Body of pancreas (tissue), 4 donors: ENCODE data around the gene MAP3K20. TPM values are rescaled to one million over a fixed set of nuclear protein-coding genes. Genes with fewer than 3 reads are reported as not detected.

Experiments
- ATAC-seq: fragments of 150-250 bp; one replicate; pipeline ENCODE4 v1.9.1; 2016
- DNase-seq, 4 donors: peaks; one replicate each; pipeline ENCODE4 v3.0.0-alpha.2; 2019
- H3K27ac ChIP-seq, 4 donors: fragments of 200-600 bp; sonication (generic); 1 replicate in 3 of 4; 2 replicates in 1 of 4; pipeline versions ENCODE4 v1.5.1 to v1.6.1; 2016 to 2019; ENCODE audit warnings: mild to moderate bottlenecking in 1 of 4, mixed read lengths in 1 of 4, moderate library complexity in 1 of 4
- H3K27me3 ChIP-seq, 2 donors: fragments of 200-600 bp; sonication (generic); one replicate each; pipeline ENCODE4 v1.6.0; 2016; ENCODE audit warnings: mild to moderate bottlenecking in 1 of 2
- H3K36me3 ChIP-seq, 2 donors: fragments of 200-600 bp; sonication (generic); replicated peaks in 1 of 2; 2 replicates each; pipeline ENCODE4 v1.5.1; 2016; ENCODE audit warnings: low read depth in 2 of 2; ENCODE audit not compliant: insufficient read depth in 1 of 2
- H3K4me1 ChIP-seq: fragments of 200-600 bp; sonication (generic); one replicate; pipeline ENCODE4 v1.6.0; 2016
- H3K4me3 ChIP-seq, 2 donors: fragments of 200-600 bp; sonication (generic); 1 replicate in 1 of 2; 2 replicates in 1 of 2; pipeline ENCODE4 v1.5.1; 2016 to 2019
- H3K9me3 ChIP-seq, 3 donors: fragments of 200-600 bp; sonication (generic); 1 replicate in 2 of 3; 2 replicates in 1 of 3; pipeline ENCODE4 v1.5.1; 2016
- POLR2A ChIP-seq, 3 donors: fragments of 450-650 bp; IDR thresholded peaks; one replicate each; pipeline ENCODE4 v1.6.1; 2016; ENCODE audit warnings: antibody characterized with exemption in 3 of 3, mild to moderate bottlenecking in 2 of 3
- WGBS, 2 donors: methylation state at CpG; one replicate each; pipeline ENCODE4 v1.1.5; 2017; 5-methylcytosine and 5-hydroxymethylcytosine counted together
- intact Hi-C: fragments of 100-400 bp; cut with DNase I; formaldehyde crosslinking; loops from one replicate; pipeline ENCODE4 v1.15.1; 2023
- total RNA-seq, 2 donors: library from RNA; depleted of rRNA; stranded (reverse); fragments of >200 nt; gene quantifications; one replicate each; pipeline ENCODE4 v1.1.0, GENCODE V29; 2016
- TF ChIP-seq, protein P1 (sequence below), 7 experiments: fragments of 450-650 bp in 4 of 7; fragments of 200-600 bp in 3 of 7; sonication (generic) in 3 of 7; IDR thresholded peaks; one replicate each; pipeline ENCODE4 v1.5.1; 2016 to 2019; ENCODE audit warnings: antibody characterized with exemption in 7 of 7

MAP3K20 gene
- total RNA-seq, 2 donors from 2014 or later: 11.5 to 18.7 TPM

DNA sequence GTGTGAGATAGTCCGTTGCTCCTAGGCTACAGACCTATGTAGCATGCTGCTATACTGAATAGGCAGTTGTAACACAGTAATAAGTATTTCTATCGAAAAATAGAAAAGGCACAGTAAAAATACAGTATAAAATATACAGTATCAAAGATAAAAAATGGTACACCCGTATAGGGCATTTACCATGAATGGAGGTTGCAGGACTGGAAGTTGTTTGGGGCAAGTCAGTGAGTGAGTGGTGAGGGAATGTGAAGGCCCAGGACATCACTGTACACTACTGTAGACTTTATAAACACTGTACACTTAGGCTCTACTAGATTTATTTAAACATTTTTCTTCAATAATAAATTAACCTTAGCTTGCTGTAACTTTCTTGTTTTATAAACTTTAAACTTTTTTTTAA is 3.5 kb downstream of the MAP3K20 start:
- no peaks in the 10 kb centered on the region for H3K9me3 ChIP-seq
- peaks cover 25% of the 10 kb centered on the region for H3K4me1 ChIP-seq
- DNase-seq (no peak), ATAC-seq (no peak)
- H3K27ac ChIP-seq: no peak overlapping the region
- no peak for TF ChIP-seq POLR2A (IDR thresholded peaks at IDR 0.05)
- TF ChIP-seq, protein P1, sequence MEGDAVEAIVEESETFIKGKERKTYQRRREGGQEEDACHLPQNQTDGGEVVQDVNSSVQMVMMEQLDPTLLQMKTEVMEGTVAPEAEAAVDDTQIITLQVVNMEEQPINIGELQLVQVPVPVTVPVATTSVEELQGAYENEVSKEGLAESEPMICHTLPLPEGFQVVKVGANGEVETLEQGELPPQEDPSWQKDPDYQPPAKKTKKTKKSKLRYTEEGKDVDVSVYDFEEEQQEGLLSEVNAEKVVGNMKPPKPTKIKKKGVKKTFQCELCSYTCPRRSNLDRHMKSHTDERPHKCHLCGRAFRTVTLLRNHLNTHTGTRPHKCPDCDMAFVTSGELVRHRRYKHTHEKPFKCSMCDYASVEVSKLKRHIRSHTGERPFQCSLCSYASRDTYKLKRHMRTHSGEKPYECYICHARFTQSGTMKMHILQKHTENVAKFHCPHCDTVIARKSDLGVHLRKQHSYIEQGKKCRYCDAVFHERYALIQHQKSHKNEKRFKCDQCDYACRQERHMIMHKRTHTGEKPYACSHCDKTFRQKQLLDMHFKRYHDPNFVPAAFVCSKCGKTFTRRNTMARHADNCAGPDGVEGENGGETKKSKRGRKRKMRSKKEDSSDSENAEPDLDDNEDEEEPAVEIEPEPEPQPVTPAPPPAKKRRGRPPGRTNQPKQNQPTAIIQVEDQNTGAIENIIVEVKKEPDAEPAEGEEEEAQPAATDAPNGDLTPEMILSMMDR (IDR thresholded peaks at IDR 0.05): no peak
- 80 to 89% methylated on average over 3 of the region's 3 CpGs for WGBS, 2 donors
- no peaks in the 10 kb centered on the region for H3K36me3 ChIP-seq
- intact Hi-C loops: no loop called here
- H3K27me3 ChIP-seq: no peaks in the 10 kb centered on the region
- H3K4me3 ChIP-seq: no peak overlapping the region

DNA sequence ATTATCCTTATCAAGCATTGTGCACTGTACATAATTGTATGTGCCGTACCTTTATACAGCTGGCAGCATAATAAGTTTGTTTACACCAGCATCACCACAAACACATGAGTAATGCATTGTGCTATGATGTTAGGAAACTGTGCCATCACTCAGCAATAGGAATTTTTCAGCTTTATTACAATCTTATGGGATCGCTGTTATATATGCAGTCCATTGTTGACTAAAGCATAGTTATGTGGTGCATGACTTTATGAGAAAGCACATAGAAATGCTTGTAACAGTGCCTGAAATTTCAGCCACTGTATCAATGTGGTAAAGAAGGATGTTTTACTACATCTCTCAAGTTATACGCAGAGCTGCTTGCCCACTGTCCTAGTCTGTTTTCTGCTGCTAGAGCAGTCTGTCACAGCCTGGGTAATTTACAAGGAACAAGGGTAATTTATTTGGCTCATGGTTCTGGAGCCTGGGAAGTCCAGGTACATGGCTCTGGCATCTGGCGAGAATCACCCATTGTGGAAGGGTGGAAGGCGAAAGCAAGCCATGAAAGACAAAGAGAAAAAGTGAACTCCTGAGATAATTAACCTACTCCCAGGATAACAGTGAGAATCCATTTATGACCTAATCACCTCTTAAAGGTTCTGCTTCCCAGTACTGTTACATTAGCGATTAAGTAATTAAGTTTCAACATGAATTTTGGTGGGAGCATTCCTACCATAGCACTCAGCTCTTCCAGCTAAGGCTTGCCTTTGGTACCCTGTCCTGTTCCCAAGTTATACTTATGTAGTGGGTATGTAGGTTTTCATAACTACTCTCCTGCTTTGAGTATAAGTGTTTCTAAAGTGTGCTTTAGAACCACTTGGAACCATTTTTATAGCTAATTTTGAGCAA is 4.6 kb downstream of the MAP3K20 start:
- no peak overlapping the region for H3K27ac ChIP-seq
- TF ChIP-seq, protein P1 (IDR thresholded peaks at IDR 0.05): no peak
- no peak for ATAC-seq
- WGBS, 2 donors: 97% methylated on average over 6 of the region's 6 CpGs
- intact Hi-C loops: no loop called here
- peaks cover 22% of the 10 kb centered on the region for H3K4me1 ChIP-seq
- H3K36me3 ChIP-seq: no peaks in the 10 kb centered on the region
- no peak for DNase-seq
- H3K4me3 ChIP-seq: no peak overlapping the region
- no peaks in the 10 kb centered on the region for H3K9me3 ChIP-seq
- H3K27me3 ChIP-seq: no peaks in the 10 kb centered on the region

DNA sequence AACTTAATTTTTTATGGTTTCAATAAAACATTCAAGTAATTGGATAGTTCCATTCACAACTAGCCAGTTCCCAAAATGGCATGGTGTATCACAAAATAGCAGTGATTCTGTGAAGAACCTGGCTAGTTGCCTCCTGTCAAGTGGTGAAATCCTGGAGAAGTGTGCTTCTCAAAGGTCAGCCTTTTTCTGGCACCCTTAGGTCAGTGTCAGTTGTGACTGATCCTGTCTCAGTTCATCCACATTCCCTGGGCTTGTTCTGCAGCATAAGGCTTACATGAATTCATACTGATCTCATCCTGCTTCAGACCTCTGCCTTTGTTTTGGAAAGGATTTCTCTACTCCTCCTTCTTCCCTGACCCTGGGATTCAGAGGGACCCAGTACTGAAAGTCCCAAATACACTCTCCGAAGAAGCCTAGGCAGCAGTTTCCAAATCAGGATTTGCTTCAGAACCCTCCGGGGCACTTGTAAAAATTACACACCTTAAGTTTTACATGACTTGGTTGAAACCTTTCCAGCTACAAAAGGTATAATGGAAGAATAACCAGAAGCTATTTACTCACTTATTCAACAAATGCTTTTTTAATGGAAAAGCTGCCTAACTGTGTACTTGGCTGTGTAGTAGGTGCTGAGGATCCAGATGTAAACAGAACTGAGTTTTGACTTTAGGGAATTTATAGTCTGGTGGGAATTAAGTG is 11.0 kb downstream of the MAP3K20 start:
- WGBS, 2 donors: 77 to 88% methylated on average over 2 of the region's 2 CpGs
- H3K4me1 ChIP-seq: peaks cover 30% of the 10 kb centered on the region

DNA sequence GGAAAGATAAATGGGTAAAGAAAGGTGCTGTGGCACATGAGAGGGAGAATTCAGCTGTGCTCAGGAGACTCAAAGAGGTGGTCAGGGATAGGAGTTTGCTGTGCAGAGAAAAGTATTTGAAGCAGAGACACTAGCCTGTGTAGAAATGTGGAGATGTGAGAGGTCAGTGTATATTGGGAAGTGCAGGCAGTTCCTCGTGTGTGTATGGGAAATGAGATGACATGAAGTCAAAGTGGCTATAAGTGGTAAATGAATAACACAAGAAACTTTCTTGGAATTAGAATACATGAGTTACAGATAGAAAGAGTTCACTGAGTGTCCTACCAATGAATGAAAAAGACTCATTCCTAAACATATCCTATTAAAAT is 11.6 kb downstream of the MAP3K20 start:
- ATAC-seq (no peak), DNase-seq (no peak)
- Histone ChIP-seq H3K4me3 (no peak overlapping the region), H3K36me3 (no peaks in the 10 kb centered on the region), H3K27ac (no peak overlapping the region), H3K27me3 (no peaks in the 10 kb centered on the region), H3K9me3 (no peaks in the 10 kb centered on the region), H3K4me1 (peaks cover 30% of the 10 kb centered on the region)
- TF ChIP-seq, protein P1 (IDR thresholded peaks at IDR 0.05): no peak
- TF ChIP-seq POLR2A (IDR thresholded peaks at IDR 0.05): no peak
- 58 to 70% methylated on average over 1 of the region's 1 CpG for WGBS, 2 donors
- intact Hi-C loops: no loop called here

More for the DNA sequence above, 11.0 kb downstream of the MAP3K20 start:
- Histone ChIP-seq H3K27me3 (no peaks in the 10 kb centered on the region), H3K36me3 (no peaks in the 10 kb centered on the region), H3K9me3 (no peaks in the 10 kb centered on the region), H3K4me3 (no peak overlapping the region), H3K27ac (no peak overlapping the region)
- ATAC-seq (no peak), DNase-seq (no peak)
- intact Hi-C loops: no loop called here
- TF ChIP-seq, protein P1 (IDR thresholded peaks at IDR 0.05): no peak
- TF ChIP-seq POLR2A (IDR thresholded peaks at IDR 0.05): no peak
